HG03025 (cell line): ENCODE measurements around the gene C2orf74.

Source experiments
- ATAC-seq: cut with Tn5 transposase; IDR thresholded peaks from one replicate; pipeline ENCODE4 v1.9.1; 2021; ENCODE audit warnings: mild to moderate bottlenecking, moderate library complexity; ENCODE audit not compliant: unreplicated experiment, low FRiP score

Gene C2orf74

GRCh38 chr2:61210332-61210981 is 48.5 kb downstream of the C2orf74 start:
- ATAC-seq, result no peak

- ATAC-seq, result no peak
These were observed 52.2 kb downstream of the C2orf74 start for GRCh38 chr2:61214171-61214570.
